ENCODE results near the gene CTBP1.

DNA sequence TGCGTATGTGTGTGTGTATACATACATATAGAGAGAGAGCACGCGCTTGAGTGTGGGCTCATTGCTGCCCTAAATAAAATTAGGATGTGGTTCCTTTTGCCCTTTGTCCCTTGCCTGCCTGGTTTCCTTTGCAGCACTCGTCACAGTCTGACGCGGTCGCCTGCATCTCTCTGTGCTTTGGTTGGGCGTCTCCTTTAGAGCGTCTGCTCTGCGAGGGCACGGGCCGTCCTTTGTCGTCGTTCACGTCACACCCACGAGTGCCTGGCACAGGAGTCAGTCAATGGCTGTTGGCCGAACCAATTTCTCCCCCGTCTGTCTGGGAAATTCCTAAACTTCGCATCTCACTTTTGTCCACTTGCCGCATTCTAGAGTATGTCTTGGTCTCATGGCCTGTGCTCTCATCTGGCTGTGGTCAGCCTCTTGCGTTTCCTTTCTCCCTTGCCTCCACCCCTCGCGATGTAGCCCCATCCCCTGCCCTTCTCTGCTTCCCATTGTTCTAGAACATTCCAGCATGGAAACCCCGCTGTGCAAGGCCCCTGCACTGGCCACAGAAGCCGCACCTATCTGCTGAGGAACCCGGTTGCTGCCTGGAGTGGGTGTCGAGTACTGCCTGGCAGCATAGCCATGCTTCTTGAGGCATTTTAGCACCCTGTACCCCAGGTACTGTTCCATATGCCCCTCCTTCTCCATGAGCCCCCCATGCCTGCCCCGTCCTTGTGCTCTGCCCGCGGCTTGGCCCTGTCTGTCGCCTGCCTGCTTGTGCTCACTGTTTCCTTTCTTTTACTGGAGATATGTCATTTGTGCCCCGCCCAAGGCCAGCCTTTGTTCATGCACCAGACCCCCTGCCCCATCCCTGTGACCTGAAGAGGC, 48.8 kb upstream of the CTBP1 start:
- no peak for TF ChIP-seq CTCF (conservative IDR thresholded peaks at IDR 0.05; ENCODE audit: low read length)
- TF ChIP-seq EZH2phosphoT487 (IDR thresholded peaks at IDR 0.05; ENCODE audit: borderline replicate concordance): no peak
